ENCODE results near the gene NUP133. TPM values are rescaled to one million over a fixed set of nuclear protein-coding genes. Genes with fewer than 3 reads are reported as not detected.

Gene NUP133
- total RNA-seq, 6 donors from 2014 or later = 6.2 to 71.2 (median 28.3) TPM

DNA sequence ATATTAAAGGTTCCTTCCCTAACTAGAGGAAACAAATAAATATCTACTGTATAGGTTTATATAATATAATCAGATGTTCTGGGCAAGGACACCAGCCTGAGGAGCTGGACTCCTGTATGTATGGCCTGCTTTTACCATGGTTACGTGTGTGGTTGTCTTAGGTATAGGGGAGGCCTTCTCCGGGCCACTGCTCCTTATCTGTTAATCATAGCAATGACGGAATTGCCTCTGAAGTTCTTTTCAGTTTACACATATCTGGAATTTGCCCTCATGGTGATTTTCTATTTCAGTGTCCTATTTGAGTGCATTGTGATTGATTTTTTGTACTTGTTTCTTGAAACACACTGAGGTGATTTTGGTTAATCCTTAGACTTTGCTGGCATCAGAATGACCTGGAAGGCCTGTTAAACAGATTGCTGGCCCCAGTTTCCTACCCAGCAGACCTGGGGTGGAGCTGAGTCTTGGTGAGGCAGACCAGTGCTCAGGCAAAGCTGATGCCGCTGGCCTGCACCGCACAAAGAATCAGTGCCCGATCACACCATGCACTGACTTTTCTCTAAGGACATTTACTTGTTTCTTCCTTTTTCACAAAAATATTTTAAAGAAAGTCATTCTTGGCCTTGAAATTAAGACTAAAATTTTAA is 31.8 kb upstream of the NUP133 start:
- H3K36me3 ChIP-seq = peaks cover 14 to 83% (median 46%) of the 10 kb centered on the region in 4 donors
- 95 to 97% methylated on average over 6 of the region's 6 CpGs for WGBS, 2 donors

GRCh38 chr1:229538945-229539344 is 30.8 kb upstream of the NUP133 start:
- DNase-seq (no peak), ATAC-seq (ENCODE audit: low FRiP score in 2 of 2) (no peak)
- Histone ChIP-seq H3K27ac (no peak overlapping the region), H3K4me1 (no peaks in the 10 kb centered on the region), H3K27me3 (no peaks in the 10 kb centered on the region), H3K9me3 (no peaks in the 10 kb centered on the region), H3K36me3 (peaks cover 14 to 76% (median 42%) of the 10 kb centered on the region in 4 donors), H3K4me3 (no peak overlapping the region)
- TF ChIP-seq POLR2AphosphoS5 (IDR thresholded peaks at IDR 0.05) (no peak), CTCF (IDR thresholded peaks at IDR 0.05) (no peak), POLR2A (IDR thresholded peaks at IDR 0.05) (no peak), EP300 (IDR thresholded peaks at IDR 0.05) (no peak)
- WGBS, 2 donors = 92% methylated on average over 5 of the region's 5 CpGs

More for the DNA sequence above, 31.8 kb upstream of the NUP133 start:
- Histone ChIP-seq H3K9me3 (no peaks in the 10 kb centered on the region), H3K4me1 (no peaks in the 10 kb centered on the region), H3K27ac (no peak overlapping the region), H3K27me3 (no peaks in the 10 kb centered on the region), H3K4me3 (no peak overlapping the region)
- DNase-seq (no peak), ATAC-seq (ENCODE audit: low FRiP score in 2 of 2) (no peak)
- TF ChIP-seq POLR2A (IDR thresholded peaks at IDR 0.05) (no peak), CTCF (IDR thresholded peaks at IDR 0.05) (no peak), POLR2AphosphoS5 (IDR thresholded peaks at IDR 0.05) (no peak), EP300 (IDR thresholded peaks at IDR 0.05) (no peak)

- DNase-seq = no peak
- H3K36me3 ChIP-seq = peaks cover 14 to 81% (median 46%) of the 10 kb centered on the region in 4 donors
- no peaks in the 10 kb centered on the region for H3K4me1 ChIP-seq
- no peak overlapping the region for H3K27ac ChIP-seq
- TF ChIP-seq POLR2AphosphoS5 (IDR thresholded peaks at IDR 0.05) (no peak), EP300 (IDR thresholded peaks at IDR 0.05) (no peak), POLR2A (IDR thresholded peaks at IDR 0.05) (no peak)
- 66 to 71% methylated on average over 4 of the region's 4 CpGs for WGBS, 2 donors
- no peak overlapping the region for H3K4me3 ChIP-seq
- H3K27me3 ChIP-seq = no peaks in the 10 kb centered on the region
- ATAC-seq (ENCODE audit: low FRiP score in 2 of 2) = no peak
- H3K9me3 ChIP-seq = no peaks in the 10 kb centered on the region
These were observed 29.8 kb upstream of the NUP133 start for GRCh38 chr1:229537894-229538293.

DNA sequence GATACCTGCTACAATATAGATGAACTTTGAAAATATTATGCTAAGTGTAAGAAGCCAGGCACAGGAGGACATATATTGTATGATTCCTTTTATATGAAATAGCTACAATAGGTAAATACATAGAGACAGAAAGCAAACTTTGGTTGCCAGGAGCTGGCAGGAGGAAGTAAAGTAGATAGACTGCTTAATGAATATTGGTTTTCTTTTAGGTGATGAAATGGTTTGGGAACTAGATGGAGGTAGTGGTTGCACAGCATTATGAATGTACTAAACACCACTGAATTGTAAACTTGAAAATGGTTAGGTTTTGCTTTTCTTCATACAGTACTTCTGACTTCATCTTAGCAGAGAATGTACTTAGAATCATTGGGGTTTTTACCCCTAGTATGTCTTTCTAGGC is 28.8 kb upstream of the NUP133 start:
- no peak for ATAC-seq (ENCODE audit: low FRiP score in 2 of 2)
- peaks cover 14 to 82% (median 51%) of the 10 kb centered on the region in 4 donors for H3K36me3 ChIP-seq

DNA sequence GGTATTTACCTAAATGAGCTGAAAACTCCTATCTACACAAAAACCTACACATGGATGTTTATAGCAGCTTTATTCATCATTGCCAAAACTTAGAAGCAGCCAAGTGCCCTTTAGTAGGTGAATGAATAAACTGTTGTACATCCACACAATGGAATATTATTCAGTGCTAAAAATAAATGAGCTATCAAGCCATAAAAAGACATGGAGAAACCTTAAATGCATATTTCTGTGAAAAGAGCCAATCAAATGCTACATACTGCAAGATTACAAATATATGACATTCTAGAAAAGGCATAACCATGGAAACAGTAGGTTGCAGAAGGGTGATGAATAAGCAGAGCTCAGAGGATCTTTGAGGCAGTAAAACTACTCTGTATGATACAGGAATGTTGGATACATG is 27.1 kb upstream of the NUP133 start:
- TF ChIP-seq EP300 (IDR thresholded peaks at IDR 0.05) (no peak), POLR2A (IDR thresholded peaks at IDR 0.05) (no peak), POLR2AphosphoS5 (IDR thresholded peaks at IDR 0.05) (no peak), CTCF (IDR thresholded peaks at IDR 0.05) (no peak)
- H3K36me3 ChIP-seq = peaks cover 19 to 84% (median 55%) of the 10 kb centered on the region in 4 donors
- no peak overlapping the region for H3K27ac ChIP-seq
- ATAC-seq (ENCODE audit: low FRiP score in 2 of 2) (no peak), DNase-seq (no peak)
- H3K9me3 ChIP-seq = no peaks in the 10 kb centered on the region
- no peaks in the 10 kb centered on the region for H3K27me3 ChIP-seq
- H3K4me1 ChIP-seq = no peaks in the 10 kb centered on the region
- no peak overlapping the region for H3K4me3 ChIP-seq

More for the DNA sequence above, 28.8 kb upstream of the NUP133 start:
- Histone ChIP-seq H3K4me3 (no peak overlapping the region), H3K27me3 (no peaks in the 10 kb centered on the region), H3K9me3 (no peaks in the 10 kb centered on the region), H3K27ac (no peak overlapping the region), H3K4me1 (no peaks in the 10 kb centered on the region)
- DNase-seq = no peak
- TF ChIP-seq EP300 (IDR thresholded peaks at IDR 0.05) (no peak), POLR2A (IDR thresholded peaks at IDR 0.05) (no peak), POLR2AphosphoS5 (IDR thresholded peaks at IDR 0.05) (no peak), CTCF (IDR thresholded peaks at IDR 0.05) (no peak)
